RPMI7951 (cell line): ENCODE data around the gene JMJD7. TPM values are rescaled to one million over a fixed set of nuclear protein-coding genes. Genes with fewer than 3 reads are reported as not detected.

Source experiments
- DNase-seq: peaks from one replicate; pipeline ENCODE4 v3.0.0-alpha.2; 2012; ENCODE audit warnings: low read depth
- total RNA-seq: library from RNA; depleted of rRNA; stranded (reverse); fragments of >200 nt; shearing (Covaris generic); gene quantifications from 2 replicates; pipeline ENCODE4 v1.2.3, GENCODE V29; 2014

Gene JMJD7
- total RNA-seq, 1 experiment from 2014 or later, result 5.3 TPM

DNA sequence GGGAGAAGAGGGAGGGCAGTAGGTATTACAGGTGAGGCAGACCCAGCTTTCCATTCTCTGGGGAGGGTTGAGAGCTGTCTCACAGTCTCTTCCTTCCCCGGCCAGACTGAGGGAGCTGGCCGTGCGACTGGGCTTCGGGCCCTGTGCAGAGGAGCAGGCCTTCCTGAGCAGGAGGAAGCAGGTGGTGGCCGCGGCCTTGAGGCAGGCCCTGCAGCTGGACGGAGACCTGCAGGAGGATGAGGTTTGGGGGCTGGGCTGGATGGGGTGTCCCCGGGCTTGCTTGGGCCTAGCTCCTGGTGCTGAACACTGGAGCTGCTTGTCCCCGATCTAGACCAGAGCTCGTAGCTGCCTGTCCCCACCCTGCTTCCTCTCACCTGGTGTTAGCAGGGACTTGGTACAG is 15.7 kb downstream of the JMJD7 start:
- DNase-seq, result no peak

DNA sequence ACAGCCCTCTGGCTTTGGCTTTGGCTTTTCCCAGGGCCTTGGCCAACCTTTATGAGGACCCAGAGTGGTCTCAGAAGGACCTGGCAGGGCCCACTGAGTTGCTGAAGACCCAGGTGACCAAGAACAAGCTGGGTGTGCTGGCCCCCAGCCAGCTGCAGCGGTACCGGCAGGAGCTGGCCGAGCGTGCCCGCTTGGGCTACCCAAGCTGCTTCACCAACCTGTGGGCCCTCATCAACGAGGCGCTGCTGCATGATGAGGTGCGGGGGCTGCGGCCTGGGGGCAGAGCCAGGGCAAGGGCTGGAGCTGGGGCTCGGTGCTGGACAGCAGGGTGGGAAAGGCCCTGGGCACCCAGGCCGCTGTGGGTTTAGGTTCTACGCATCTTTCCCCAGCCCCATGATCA is 16.9 kb downstream of the JMJD7 start:
- DNase-seq, result no peak

DNA sequence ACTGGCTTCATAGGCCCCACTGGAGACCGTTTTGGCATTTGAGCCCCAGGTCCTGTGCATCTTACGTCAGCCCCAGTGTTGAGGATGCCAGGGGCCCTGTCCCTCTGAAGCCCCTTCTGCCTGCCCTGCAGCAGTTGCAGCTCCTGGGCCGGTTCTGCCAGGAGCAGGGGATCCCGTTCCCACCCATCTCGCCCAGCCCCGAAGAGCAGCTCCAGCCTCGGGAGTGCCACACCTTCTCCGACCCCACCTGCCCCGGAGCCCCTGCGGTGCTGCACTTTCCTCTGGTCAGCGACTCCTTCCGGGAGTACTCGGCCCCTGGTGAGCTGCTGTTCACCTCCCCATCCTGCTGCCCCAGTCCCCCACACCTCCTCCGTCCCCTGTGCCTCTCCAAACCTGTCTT is 19.3 kb downstream of the JMJD7 start:
- DNase-seq, result no peak

DNA sequence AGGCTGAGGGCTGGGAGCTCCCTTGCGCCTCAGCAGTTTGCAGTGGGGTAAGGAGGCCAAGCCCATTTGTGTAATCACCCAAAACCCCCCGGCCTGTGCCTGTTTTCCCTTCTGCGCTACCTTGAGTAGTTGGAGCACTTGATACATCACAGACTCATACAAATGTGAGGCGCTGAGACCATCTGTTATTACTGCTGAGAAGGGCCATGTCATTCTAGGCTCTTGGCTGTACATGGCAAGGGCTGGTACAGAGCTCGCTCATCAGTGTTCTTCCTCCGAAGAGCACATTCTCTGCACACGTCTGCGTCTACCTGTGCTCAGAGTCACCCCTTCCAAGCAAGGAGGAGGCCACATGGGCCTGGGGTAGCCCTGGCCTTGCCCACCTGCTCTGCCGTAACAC is 20.1 kb downstream of the JMJD7 start:
- DNase-seq, result no peak

DNA sequence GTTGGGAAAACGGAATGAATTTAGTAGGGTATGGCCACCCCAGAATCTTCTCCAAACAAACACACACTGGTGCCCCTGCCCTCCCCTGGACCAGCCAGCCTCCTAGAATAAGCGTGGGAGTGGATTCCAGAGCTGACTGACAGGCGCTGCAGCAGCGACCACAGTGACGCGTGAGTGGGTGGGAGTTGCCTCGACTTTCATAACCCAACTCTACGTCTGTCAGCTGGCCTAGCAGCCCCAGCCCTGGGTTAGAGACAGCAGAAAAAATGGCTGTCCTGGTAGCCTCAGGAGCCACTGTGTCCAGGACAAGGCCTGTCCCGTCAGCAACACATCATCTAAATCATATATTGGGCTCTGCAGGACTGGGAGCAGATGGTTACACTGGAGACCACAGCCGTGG is 20.7 kb downstream of the JMJD7 start:
- DNase-seq, result no peak

DNA sequence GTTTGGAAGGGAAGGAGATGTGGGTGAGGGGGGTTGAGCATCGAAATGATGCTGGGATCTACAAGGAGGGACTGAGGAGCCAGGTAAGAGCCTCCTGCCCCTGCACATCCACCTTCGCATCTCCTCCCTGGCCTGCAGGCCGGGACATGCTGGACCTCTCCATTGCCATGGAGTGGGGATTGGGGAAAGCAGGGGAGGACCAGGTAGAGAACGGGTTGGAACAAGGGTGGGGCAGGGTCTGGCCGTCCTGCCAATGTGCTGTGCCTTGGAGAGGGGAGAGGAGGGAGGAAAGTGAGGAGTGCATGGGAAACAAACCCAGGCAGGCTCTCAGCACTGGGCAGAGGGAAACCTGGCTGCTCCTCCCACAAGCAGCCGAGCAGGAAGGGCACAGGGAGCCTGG is 21.3 kb downstream of the JMJD7 start:
- DNase-seq, result no peak

DNA sequence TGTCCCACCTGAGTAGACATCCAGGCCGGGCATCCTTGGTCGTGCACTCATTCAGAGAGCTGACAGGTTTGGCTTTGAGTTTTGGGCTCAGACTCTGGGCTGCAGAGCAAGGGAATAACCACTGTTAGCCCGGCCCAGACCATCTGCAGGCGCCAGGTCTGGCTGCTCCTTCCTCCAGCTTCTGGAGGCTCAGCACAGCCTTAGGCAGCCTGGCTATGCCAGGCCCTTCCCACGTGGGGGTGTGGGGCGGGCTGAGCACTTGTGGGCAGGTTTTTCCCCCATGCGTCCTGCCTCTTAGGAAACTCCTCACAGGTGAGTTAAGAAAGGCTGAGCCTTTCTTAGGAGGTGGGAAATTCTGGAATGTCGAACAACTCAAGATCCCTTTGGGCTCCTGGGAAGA is 22.0 kb downstream of the JMJD7 start:
- DNase-seq, result no peak

DNA sequence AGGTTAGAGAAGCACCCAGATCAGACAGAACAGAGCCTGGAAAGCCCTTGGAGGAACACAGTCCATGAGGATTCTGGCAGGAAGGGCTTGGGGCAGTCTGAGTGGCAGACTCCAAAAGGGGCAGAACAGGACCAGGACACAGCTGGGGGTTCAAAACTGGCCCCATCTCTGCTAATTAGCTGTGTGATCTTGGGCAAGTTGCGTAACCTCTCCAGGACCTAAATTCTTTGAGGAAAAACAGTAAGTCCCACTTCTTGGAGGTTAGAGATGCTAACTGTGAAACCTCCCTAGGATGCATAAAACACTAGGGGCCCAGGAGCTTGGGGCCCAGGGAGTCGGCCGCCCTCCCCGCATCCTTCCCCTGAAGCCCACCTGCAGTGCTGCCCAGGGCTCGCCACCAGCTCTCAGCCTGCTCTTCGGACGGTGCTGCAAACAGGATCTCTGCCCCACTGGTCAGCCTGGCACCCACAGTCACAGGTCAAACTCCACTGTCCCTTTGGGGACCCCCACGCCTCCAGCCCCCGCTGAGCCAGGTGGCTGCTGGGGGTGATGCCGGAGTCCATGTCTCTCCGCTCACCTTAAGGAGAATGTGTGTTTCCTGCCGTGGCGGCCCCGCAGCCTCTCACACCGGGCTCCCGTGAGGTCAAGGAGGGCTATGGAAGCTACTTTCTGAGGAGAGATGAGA is 22.7 kb downstream of the JMJD7 start:
- no peak for DNase-seq

DNA sequence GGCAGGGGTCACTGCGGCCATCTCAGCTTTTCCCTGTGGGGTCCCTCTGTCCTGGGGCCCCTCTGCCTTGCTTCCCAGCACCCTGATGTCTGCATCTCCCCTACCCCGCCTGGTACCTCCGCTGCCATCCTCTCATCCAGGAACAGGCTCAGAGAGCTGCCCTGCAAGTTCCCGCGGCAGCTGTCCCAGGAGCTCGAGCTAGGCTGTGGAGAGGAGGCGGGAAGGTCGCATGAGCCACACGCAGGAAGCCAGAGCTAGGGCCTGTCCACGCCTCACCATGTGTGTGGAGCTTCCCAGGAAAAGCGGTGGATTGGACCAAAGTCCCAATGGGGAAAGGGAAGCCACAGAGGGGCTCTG is 23.3 kb downstream of the JMJD7 start:
- no peak for DNase-seq

DNA sequence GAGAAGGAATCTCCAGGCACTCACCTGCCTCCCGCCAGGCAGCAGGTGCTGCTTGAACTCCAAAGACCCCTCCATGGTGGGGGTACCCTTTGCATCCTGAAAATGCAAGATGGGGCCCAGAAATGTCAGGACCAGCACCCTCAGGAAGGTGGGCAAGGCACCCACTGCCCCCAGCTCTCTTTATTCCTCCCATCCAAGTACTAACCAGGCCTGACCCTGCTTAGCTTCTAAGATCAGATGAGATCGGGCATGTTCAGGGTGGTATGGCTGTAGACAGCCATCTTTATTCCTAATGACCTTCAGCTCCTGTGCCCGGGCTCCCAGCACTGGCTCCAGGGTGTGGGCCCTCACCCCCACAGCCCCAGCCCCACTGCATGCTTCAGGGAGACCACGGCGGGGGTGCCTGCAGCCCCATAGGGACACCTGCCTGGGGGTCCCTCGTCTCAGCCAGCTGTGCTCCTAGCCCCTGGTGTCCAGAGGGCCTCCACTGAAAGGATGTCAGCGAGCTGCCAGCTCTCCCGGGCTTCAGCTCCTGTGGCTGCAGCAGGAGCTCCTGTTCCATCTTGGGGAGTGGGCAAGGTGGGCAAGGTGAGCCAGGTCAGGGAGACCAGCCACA is 24.0 kb downstream of the JMJD7 start:
- no peak for DNase-seq

DNA sequence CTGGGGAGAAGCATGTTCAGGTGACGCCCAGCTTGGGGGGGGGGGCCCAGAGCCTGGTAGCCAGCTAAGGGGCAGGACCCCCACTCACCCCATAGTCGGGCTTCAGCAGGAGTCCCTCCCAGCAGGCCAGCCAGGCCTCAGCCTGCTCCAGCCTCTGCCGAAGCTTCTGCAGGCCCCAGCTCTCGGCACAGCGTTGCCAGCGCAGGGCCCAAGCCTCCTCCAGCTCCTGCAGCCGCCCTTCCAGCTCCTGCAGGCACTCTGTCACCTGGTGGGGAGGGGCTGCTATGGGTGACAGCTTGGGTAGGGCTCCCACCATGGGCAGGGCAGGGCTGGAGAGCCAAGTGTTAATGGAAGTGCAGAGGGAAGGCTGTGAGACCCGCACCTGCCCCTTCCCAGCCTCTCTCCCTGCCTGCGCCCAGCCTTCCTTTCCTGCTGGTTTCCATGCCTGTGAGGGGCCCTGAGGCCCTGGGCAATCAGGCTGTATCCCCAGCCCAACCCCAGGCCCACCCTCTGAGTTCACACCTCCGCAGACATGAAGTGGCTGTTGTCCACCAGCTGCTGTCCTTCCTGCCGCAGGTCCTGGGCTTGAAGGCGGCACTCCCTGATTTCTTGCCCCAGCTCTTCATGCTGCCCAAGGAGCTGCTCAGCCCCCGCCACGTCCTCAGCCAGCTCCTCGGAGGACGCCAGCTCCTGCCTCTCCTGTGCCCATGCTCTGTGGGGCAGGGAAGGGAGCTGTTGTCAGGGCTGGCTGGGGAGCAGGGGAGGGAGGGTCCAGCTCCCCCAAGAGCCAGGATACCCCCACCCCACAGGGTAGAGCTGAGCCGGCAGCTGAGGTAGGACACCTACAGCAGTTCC is 25.1 kb downstream of the JMJD7 start:
- DNase-seq, result no peak

DNA sequence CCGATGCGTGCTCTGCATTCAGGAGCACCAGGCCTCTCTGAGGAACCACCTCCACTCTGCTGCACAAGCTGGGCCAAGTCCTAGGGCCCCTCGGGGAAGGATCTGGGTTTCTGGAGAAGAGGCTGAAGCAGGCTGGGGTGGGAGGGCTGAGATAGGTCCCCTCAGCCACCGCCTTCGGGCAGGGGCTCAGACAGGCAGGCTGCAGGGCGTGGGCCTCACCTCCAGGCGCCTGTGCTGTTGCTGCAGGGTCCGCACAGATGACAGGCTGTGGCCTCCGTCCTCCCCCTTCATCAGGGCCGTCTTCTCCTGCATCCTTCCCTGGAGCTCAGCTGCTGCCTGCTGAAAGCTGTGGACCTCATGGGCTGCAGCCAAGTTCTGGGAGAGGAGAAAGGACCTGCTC is 25.9 kb downstream of the JMJD7 start:
- no peak for DNase-seq

DNA sequence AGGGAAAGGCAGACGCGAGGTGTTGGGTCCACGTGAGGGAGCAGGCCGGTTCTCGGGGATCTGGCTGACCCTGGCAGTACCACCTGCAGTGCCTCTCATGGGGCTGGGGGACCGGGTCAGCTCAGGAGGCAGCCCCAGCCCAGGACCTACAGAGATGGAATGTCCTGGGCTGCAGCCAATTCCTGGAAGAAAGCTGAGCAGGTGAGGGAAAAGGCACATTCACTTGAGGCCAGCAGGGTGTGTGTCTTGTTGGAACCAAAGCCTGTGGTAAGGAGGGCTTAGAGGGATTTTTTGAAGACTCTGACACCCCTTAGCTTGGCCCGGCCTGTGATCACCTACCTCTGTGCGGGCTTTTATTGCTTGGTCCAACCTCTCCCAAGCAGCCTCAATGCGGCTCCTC is 26.6 kb downstream of the JMJD7 start:
- DNase-seq, result no peak

DNA sequence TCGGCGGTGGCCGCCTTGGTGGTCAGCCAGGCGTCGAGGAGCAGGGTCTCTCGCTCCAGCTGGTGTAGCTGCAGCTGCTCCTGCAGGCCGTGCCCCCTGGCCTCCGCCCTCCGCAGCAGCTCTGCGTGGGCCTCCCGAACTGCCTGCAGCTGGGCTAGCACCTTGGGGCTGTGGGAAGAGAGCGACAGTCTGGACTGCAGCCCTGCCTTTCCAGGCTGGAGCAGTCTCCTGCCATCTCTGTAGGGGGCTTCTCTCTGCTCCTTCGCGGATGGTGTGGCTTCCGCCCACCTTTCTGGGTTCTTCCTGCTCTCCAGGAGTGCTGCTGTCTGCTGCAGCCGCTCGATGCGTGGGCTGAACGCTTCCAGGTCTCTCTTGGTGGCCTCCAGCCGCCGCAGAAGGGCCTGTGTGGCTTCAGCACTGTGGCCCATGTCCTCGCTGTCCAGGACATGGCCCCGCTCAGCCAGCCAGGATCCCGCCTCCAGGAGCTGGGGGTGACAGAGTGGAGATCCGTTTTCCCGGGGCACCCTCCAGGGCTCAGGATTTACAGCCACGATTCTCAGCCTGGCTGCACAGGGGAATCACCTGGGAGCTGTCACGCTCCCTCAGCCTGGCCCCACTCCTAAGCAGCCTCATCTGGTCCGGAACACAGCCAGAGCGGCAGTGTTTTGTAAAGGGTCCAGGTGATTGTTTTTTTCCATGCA is 27.5 kb downstream of the JMJD7 start:
- DNase-seq, result no peak

DNA sequence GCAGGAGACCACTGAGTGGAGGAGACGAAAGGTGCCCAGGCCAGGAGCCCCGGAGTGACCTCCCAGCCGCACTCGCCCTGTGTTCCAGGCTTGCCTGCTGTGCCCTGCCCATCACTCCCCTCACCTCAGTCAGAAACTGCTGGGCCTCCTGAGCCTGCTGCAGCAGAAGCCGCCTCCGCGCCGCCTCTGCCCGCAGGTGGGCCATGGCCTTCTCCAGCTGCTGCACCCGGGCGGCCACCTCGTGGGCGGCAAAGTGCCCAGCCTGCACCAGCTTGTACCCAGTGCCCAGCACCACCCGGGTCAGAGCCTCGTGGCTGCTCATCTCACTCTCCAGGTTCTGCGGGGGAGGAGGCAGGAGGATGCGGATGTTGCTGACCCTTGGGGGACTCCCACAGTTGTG is 28.4 kb downstream of the JMJD7 start:
- DNase-seq, result no peak

DNA sequence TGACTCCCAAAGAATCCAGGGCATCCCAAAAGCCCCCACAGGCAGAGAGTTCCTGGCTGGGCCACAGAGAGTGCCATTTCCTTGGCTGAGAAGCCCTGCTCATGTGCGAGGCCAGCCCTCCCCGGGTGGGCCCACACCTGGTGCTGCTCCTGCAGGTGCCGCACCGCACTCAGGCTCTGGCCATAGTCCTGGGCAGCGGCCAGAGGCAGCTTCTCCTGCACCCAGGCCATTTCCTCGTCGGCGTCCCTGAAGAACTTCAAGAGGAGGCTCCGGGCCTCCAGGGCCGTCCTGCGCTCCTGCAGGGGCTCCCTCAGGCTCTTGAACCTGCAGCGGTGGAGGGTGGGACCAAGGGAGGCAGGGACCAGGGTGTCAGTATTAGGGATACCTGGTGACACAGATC is 28.8 kb downstream of the JMJD7 start:
- no peak for DNase-seq

DNA sequence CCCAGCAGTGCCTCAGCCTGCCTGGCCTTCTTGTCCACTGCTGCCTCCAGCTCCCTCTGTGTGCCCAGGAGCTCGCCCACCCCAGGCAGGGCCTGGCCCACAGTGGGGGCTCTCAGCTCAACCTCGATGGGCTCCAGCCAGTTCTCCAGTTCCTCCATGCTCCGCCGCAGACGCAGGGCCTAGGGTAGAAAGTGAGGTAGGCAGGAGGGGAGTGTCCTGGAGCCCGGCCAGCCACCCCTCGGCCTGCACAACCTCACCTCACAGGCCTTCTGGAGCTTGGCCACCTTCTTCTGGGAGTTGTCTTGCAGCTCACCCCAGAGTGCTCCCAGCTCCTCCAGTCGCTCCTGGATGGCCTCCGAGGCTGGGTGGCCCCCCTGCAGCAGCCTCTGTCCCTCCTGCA is 29.4 kb downstream of the JMJD7 start:
- no peak for DNase-seq

DNA sequence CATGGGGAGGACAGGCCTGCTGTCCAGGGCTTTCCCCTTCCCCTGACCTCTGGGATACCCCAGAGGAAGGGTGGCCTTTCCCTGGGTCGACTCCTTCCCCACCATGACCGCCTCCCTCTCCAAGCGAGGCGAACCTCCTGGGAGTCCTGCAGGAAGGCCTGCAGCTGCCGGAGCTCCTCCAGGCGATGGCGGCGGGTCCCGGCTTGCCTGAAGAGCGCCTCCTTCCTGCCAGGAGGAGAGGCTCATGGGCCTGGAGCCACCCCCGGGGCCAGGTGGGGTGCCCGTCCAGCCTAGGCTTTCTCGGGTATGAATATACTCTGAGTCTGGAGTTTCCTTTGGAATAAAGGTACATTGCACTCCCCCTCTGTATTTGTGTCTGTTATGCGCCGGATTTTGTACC is 30.9 kb downstream of the JMJD7 start:
- DNase-seq, result no peak

DNA sequence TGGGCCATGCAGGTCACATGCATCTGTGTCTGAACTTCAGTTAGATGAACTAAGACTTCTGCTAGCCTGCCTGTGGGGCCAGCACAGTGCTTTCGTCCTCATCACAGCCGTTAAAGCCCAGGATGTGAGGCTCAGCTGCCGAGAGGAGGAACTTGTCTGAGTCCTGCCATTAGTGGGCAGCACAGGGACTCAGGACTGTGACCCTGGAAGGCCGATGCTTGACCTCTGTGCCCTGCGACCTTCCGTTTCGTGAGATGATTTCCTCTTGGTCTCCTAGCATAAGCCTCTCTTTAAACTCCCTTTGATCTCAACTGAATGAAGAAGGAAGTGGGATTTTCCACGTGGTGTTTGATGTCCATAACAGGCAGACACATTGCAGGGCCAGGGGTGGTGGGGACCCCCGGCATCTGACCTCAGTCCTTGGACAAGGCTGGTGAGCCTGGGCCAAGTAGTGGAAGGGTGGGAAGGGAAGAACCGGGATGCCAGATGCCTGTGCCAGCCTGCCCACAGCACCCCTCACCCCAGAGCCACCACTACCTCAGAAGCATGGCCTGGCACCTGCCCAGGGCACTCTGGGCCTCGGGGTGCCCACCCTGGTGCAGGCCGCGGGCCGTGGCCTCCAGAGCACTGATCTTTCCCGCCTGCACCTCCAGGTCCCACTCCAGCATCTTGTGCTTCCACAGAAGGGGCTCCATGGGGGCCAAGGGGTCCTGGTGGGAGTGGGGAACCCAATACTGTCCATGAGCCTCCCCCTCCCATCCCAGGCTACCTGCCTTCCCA is 32.3 kb downstream of the JMJD7 start:
- DNase-seq, result no peak

DNA sequence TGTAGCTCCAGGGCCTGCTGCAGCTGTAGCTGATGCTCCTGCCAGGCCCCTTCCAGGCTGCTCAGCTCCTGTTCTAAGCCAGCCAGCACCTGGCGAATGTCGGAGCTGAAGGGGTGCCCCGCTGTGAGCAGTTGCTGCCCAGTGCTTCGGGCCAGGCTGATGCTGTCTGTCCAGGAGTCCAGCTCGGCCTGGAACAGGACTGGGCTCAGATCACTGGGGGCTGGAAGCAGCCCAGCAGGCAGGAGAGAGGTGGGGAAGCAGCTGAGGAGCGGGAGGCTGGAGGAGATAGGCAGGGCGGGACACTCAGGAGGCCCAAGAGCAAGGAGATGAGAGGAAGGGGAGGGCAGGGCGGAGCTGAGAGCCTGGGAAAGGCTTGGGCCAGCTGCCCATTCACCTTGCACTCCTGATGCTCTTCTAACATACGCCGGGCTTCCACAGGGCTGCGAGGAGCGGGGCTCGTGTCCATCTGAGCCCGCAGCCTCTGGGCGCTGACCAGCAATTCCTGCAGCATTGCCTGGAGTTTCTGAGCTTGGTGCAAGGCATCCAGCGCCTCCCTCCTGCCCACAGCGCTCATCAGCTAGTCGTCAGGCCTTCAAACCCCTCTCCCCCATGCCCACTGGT is 34.0 kb downstream of the JMJD7 start:
- DNase-seq, result no peak

DNA sequence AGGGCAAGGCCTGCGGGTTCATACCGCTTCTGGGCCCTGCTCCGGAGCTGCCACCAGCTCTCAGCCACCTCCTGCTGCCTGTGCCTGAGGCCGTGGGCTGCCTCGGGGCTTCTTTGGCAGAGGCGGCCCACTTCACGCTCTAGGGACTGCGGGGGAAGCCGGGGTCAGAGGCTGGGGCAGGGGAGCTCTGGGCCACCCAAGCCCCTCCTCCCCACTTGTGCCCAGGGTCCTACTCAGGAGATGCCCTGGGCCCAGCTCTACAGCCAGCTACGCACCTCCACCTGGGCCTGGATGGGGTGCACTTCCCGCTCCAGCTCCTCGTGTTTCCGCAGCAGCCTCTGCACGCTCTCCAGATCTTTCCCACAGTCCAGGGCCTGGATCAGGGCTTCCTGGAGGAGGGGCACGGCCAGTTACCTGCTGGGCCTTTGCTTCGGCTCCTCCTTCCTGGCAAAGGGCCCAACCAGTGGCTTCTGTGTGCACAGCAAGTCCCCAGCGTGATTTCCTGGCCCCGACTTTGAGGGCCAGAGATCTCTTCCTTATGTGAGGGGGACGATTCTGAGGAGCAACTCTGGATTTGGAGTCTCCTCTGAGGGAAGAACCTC is 34.7 kb downstream of the JMJD7 start:
- DNase-seq, result no peak
